ENCODE data around the gene HMHB1.

- TF ChIP-seq CTCF (IDR thresholded peaks at IDR 0.05; ENCODE audit: poor library complexity, severe bottlenecking) (no peak), TAF1 (IDR thresholded peaks at IDR 0.05; ENCODE audit: low read depth) (no peak), POLR2AphosphoS5 (IDR thresholded peaks at IDR 0.05) (no peak), EP300 (conservative IDR thresholded peaks at IDR 0.05; ENCODE audit: poor library complexity, severe bottlenecking) (no peak), EZH2 (IDR thresholded peaks at IDR 0.05; ENCODE audit: borderline replicate concordance, insufficient read depth, low read length, poor library complexity, severe bottlenecking) (no peak), SMC3 (conservative IDR thresholded peaks at IDR 0.05; ENCODE audit: poor library complexity) (no peak)
Observed at GRCh38 chr5:143807401-143807800, 4.6 kb upstream of the HMHB1 start.
